ENCODE results near the gene ZSCAN10. TPM values are rescaled to one million over a fixed set of nuclear protein-coding genes. Genes with fewer than 3 reads are reported as not detected.

The ZSCAN10 gene
- polyA plus RNA-seq, 1 donor: 0.66 TPM

DNA sequence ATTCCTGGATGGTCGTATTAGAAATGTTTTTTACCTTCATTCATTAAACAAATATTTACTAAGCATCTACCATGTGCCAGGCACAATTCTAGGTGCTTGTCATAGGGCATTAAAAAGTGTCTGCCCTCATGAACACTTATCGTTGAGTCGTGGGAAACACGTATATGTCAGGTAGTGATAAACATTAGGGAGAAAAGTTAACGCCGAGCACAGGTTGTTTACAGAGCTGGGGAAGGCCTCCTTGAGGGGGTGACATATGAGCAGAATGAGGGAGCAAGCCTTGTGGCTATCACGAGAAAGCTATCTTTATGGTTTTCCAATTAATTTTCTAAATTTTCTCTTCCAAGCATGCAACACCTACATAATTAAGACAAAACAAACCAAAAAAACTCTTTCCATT lies 34.8 kb upstream of the ZSCAN10 start:
- Histone ChIP-seq H3K9me3 (ENCODE audit: control insufficient read depth, low read depth, low read length) (no peaks in the 10 kb centered on the region), H3K27me3 (ENCODE audit: control insufficient read depth, insufficient read depth, low read length) (no peaks in the 10 kb centered on the region), H3K4me1 (ENCODE audit: control insufficient read depth, insufficient read depth, low read length) (peaks cover 17% of the 10 kb centered on the region), H3K36me3 (ENCODE audit: control insufficient read depth, insufficient read depth, low read length) (peaks cover 13% of the 10 kb centered on the region), H3K4me3 (ENCODE audit: low read length) (peak overlapping the region; percentile 81), H3K27ac (ENCODE audit: low read length) (peak overlapping the region; percentile 92)
- DNase-seq: peak in 1 of 2 donors; percentile 38
- WGBS (ENCODE audit: insufficient coverage, low lambda C conversion rate): no CpG with 5 or more reads among the region's 7 CpGs

DNA sequence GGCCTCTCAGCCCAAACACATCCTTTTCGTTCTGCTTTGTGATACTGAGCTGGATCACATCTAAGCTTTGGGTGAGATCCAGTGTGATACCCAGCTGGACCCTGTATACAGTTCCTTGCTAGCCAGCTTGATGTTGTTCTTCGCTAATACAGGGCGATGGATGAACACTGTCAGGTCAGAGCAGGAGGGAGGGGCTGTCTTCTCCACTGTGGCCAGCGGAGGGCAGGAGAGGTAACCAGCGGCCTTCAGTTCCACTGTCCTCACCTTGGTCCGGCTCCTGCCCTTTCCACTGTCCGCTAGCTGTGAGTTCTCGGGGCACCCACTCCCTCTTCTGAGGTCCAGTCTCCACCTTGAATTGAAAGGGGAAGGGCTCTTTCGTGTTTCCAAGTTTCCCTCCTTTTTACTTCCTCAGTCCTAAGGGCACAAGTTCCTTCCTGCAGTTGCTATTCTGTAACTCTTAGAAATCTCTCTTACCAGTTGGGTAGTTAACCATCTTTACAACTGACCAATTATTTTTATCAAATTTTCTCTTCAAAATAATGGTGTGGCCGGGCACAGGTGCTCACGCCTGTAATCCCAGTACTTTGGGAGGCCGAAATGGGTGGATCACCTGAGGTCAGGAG lies 32.8 kb upstream of the ZSCAN10 start:
- 83% methylated on average over 1 of the region's 12 CpGs for WGBS (ENCODE audit: insufficient coverage, low lambda C conversion rate)
- peak in 1 of 2 donors; percentile 52 for DNase-seq
- H3K4me1 ChIP-seq (ENCODE audit: control insufficient read depth, insufficient read depth, low read length): peaks cover 17% of the 10 kb centered on the region
- no peaks in the 10 kb centered on the region for H3K27me3 ChIP-seq (ENCODE audit: control insufficient read depth, insufficient read depth, low read length)
- H3K4me3 ChIP-seq (ENCODE audit: low read length): no peak overlapping the region
- H3K36me3 ChIP-seq (ENCODE audit: control insufficient read depth, insufficient read depth, low read length): peaks cover 9% of the 10 kb centered on the region
- peak overlapping the region; percentile 27 for H3K27ac ChIP-seq (ENCODE audit: low read length)
- no peaks in the 10 kb centered on the region for H3K9me3 ChIP-seq (ENCODE audit: control insufficient read depth, low read depth, low read length)

DNA sequence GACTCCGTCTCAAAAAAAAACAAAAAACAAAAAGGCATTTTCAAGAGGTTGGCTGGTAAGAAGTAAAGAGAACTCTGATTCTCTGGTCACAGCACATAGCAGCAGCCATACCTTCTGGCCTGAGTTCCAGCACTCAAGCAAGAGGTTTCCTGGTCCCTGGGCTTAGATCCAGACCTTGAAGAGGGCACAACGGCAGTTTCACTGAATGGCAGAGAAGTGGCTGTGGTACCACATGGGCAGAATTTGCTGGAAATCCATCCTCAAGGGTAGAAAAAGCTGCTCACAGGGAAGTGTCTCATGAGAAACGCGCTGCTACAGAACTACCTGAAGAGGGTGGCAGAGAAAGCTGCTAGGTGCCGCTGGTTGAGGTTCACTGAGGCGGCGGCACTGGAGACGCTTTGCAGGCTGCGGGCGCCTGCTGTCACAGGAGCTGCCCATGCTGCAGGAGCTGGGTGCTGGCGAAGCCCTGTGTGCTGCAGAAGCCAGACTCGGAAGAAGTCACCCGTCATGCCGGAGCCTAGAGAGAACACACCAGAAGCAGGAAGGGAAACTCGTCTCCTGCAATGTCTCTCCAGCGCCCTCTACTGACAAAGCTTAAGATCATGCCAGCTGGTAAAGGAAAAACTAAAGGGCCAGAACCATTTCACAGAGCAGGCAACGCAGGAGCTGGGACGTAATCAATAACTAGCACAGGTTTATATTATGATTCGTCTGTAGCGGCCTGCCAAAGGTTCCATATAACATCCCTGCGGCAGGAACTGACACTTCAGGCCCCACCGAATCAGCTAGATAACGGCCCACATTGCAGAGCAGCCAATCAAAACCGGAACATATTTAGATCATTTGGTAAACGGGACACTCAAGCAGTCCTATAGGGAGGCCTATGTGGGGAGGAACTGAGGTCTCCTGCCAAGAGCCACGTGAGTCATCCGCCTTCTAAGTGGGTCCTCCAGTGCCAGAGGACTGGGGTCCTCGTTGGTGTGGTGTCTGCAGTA lies 30.3 kb upstream of the ZSCAN10 start:
- Histone ChIP-seq H3K4me3 (ENCODE audit: low read length) (peak overlapping the region; percentile 23), H3K27ac (ENCODE audit: low read length) (peak overlapping the region; percentile 38), H3K9me3 (ENCODE audit: control insufficient read depth, low read depth, low read length) (no peaks in the 10 kb centered on the region), H3K27me3 (ENCODE audit: control insufficient read depth, insufficient read depth, low read length) (no peaks in the 10 kb centered on the region), H3K4me1 (ENCODE audit: control insufficient read depth, insufficient read depth, low read length) (peaks cover 12% of the 10 kb centered on the region), H3K36me3 (ENCODE audit: control insufficient read depth, insufficient read depth, low read length) (peaks cover 9% of the 10 kb centered on the region)
- peak; percentile 80 to 85 for DNase-seq
- 8% methylated on average over 2 of the region's 28 CpGs for WGBS (ENCODE audit: insufficient coverage, low lambda C conversion rate)

DNA sequence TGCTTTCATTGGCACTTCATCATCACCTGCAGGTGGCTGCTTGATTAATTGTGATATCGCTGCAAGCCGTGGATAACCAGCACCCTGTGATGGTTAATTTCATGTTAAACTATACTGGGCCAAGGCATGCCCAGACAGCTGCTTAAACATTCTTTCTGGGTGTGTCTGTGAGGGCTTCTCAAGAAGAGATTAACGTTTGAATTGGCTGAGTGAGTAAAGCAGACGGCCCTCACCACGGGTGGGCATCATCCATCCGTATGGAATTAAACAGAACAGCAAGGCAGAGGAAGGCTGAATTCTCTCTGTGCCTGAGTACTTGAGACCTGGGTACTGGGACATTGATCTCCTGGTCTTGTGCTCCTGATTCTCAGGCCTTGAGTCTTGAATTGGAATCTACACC lies 28.7 kb upstream of the ZSCAN10 start:
- no peaks in the 10 kb centered on the region for H3K9me3 ChIP-seq (ENCODE audit: control insufficient read depth, low read depth, low read length)
- H3K27me3 ChIP-seq (ENCODE audit: control insufficient read depth, insufficient read depth, low read length): no peaks in the 10 kb centered on the region
- no peak overlapping the region for H3K27ac ChIP-seq (ENCODE audit: low read length)
- peaks cover 9% of the 10 kb centered on the region for H3K36me3 ChIP-seq (ENCODE audit: control insufficient read depth, insufficient read depth, low read length)
- no CpG with 5 or more reads among the region's 6 CpGs for WGBS (ENCODE audit: insufficient coverage, low lambda C conversion rate)
- no peak for DNase-seq
- peaks cover 12% of the 10 kb centered on the region for H3K4me1 ChIP-seq (ENCODE audit: control insufficient read depth, insufficient read depth, low read length)
- H3K4me3 ChIP-seq (ENCODE audit: low read length): no peak overlapping the region

DNA sequence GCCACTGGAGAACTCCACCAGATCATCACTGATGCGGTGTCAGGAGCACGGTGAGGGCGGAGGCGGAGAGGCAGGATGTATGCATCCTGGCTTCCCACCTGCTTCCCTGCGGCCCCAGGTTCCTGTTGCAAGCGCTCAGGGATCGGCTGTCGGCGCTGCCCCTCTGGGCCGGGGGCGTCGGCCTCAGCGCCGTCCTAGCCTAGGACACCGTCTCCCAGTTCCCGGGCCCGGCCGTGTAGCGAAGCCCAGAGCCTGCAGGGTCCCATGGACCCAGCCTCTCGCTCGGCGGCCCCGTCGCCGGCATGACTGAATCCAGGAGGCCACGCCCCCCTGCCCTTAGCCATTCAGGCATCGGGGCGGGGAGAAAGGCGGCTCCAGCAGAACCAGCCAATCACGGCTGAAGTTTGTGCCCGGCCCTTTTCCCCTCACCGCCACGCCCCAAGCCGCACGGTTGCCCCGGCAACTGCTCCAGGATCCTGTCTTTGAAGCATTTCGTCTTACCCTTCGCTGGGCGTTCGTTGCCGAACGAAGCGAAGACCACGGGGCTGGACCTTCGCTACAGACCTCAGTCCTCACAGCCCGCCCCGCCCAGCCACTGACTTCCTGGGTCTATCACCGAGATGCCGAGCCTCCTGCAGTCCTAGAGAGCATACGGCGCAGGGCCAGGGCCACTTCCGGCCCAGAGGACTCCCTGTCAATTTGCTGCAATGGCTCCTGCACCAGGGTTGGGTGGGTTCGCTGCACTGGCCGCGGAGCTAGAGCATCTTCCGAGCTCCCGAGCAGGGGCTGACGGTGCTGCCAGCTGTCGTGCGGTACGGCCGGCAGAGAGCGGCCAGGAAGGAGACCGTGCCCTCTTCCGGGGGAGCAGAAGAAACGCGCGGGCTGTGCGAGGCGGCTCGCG lies 25.1 kb upstream of the ZSCAN10 start:
- H3K27me3 ChIP-seq (ENCODE audit: control insufficient read depth, insufficient read depth, low read length): no peaks in the 10 kb centered on the region
- peaks cover 24% of the 10 kb centered on the region for H3K36me3 ChIP-seq (ENCODE audit: control insufficient read depth, insufficient read depth, low read length)
- H3K27ac ChIP-seq (ENCODE audit: low read length): peak overlapping the region; percentile 67
- no CpG with 5 or more reads among the region's 72 CpGs for WGBS (ENCODE audit: insufficient coverage, low lambda C conversion rate)
- H3K9me3 ChIP-seq (ENCODE audit: control insufficient read depth, low read depth, low read length): no peaks in the 10 kb centered on the region
- peaks cover 8% of the 10 kb centered on the region for H3K4me1 ChIP-seq (ENCODE audit: control insufficient read depth, insufficient read depth, low read length)
- peak; percentile 95 to 96 for DNase-seq
- H3K4me3 ChIP-seq (ENCODE audit: low read length): peak overlapping the region; percentile 80

DNA sequence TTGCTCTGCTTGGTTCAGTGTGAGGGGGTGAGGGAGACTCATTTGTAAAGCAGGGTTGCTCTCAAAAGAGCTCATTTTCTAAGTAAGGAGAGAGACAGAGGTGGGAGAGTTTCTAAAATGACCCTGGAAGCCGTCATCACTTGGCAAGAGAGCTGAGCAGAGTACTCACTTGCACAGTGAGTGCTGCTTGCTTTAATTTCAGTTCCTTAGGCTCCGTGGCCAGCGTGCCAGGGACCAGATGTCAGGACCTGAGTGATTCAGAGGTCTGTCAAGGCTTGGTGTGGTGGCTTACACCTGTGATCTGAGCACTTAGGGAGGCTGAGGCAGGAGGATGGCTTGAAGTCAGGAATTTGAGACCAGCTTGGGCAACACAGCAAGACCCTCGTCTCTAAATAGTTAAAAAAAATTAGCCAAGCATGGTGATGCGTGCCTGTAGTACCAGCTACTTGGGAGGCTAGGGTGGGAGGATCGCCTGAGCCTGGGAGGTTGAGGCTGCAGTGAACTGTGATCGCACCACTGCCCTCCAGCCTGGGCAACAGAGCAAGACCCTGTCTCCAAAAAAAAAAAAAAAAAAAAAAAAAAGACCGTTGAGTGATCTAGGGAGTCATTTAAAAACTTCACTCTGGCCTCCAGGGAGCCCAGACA lies 24.0 kb upstream of the ZSCAN10 start:
- H3K4me3 ChIP-seq (ENCODE audit: low read length): no peak overlapping the region
- WGBS (ENCODE audit: insufficient coverage, low lambda C conversion rate): 60% methylated on average over 2 of the region's 8 CpGs
- DNase-seq: no peak

DNA sequence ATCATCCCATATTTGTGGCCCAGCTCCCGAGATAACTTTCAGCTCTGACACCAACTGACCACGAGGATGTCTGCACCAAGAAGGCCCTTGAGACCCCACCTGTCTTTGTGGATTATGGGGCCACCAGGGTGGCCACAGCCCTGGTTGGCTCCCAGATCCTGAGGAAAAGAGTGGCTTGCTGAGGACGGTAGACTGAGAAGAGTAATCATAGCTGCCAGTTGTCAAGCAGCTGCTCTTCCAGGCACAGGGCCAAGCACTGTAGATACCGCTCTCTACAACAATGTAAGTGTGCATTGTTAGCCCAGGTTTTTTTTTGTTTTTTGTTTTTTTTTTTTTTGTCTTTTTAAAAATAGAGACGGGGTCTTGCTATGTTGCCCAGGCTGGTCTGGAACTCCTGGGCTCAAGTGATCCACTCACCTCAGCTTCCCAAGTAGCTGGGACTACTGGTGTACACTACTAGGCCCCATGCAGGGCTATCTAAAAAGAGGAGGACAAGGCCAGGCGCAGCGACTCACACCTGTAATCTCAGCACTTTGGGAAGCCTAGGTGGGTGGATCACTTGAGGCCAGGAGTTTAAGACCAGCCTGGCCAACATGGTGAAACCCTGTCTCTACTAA lies 22.9 kb upstream of the ZSCAN10 start:
- DNase-seq: no peak
- 86% methylated on average over 1 of the region's 7 CpGs for WGBS (ENCODE audit: insufficient coverage, low lambda C conversion rate)
- Histone ChIP-seq H3K9me3 (ENCODE audit: control insufficient read depth, low read depth, low read length) (no peaks in the 10 kb centered on the region), H3K4me1 (ENCODE audit: control insufficient read depth, insufficient read depth, low read length) (peaks cover 6% of the 10 kb centered on the region), H3K36me3 (ENCODE audit: control insufficient read depth, insufficient read depth, low read length) (peaks cover 35% of the 10 kb centered on the region), H3K4me3 (ENCODE audit: low read length) (no peak overlapping the region), H3K27me3 (ENCODE audit: control insufficient read depth, insufficient read depth, low read length) (no peaks in the 10 kb centered on the region), H3K27ac (ENCODE audit: low read length) (no peak overlapping the region)

More for the DNA sequence above, 24.0 kb upstream of the ZSCAN10 start:
- Histone ChIP-seq H3K36me3 (ENCODE audit: control insufficient read depth, insufficient read depth, low read length) (peaks cover 33% of the 10 kb centered on the region), H3K4me1 (ENCODE audit: control insufficient read depth, insufficient read depth, low read length) (peaks cover 6% of the 10 kb centered on the region), H3K27ac (ENCODE audit: low read length) (no peak overlapping the region), H3K27me3 (ENCODE audit: control insufficient read depth, insufficient read depth, low read length) (no peaks in the 10 kb centered on the region), H3K9me3 (ENCODE audit: control insufficient read depth, low read depth, low read length) (no peaks in the 10 kb centered on the region)

DNA sequence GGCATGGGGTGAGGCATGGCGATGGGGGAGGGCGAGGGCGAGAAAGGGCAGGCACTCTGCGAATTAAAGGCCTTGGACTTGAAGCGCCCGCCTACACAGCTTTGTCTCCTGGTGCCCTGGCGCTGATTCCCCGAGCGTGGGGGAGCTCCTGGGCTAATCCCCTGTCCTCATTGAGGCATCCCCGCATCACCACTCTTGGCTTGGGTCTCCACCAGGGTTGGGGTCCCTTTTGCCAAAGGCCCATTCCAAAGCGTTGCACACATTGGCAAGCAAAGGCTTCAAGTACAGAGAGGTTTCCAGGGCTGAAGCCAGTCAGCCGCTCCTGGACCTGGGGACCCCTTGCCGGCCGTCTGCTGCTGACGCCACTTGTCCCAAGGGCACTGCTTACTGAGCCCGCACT lies 21.3 kb upstream of the ZSCAN10 start:
- Histone ChIP-seq H3K9me3 (ENCODE audit: control insufficient read depth, low read depth, low read length) (no peaks in the 10 kb centered on the region), H3K36me3 (ENCODE audit: control insufficient read depth, insufficient read depth, low read length) (peaks cover 48% of the 10 kb centered on the region), H3K4me3 (ENCODE audit: low read length) (no peak overlapping the region), H3K27me3 (ENCODE audit: control insufficient read depth, insufficient read depth, low read length) (no peaks in the 10 kb centered on the region), H3K27ac (ENCODE audit: low read length) (no peak overlapping the region), H3K4me1 (ENCODE audit: control insufficient read depth, insufficient read depth, low read length) (peaks cover 6% of the 10 kb centered on the region)
- no peak for DNase-seq
- no CpG with 5 or more reads among the region's 16 CpGs for WGBS (ENCODE audit: insufficient coverage, low lambda C conversion rate)

DNA sequence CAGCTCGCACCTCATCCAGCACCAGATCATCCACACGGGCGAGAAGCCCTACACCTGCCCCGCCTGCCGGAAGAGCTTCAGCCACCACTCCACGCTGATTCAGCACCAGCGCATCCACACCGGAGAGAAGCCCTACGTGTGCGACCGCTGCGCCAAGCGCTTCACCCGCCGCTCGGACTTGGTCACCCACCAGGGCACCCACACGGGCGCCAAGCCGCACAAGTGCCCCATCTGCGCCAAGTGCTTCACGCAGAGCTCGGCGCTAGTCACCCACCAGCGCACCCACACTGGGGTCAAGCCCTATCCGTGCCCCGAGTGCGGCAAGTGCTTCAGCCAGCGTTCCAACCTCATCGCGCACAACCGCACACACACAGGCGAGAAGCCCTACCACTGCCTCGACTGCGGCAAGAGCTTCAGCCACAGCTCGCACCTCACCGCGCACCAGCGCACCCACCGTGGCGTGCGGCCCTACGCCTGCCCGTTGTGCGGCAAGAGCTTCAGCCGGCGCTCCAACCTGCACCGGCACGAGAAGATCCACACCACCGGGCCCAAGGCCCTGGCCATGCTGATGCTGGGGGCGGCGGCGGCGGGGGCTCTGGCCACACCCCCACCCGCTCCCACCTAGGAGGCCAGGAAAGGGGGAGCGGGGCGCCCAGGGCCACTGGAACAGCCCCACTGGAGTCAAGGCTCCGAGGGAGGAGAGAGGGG lies 20.8 kb upstream of the ZSCAN10 start:
- no peak overlapping the region for H3K27ac ChIP-seq (ENCODE audit: low read length)
- no CpG with 5 or more reads among the region's 57 CpGs for WGBS (ENCODE audit: insufficient coverage, low lambda C conversion rate)
- H3K4me1 ChIP-seq (ENCODE audit: control insufficient read depth, insufficient read depth, low read length): peaks cover 6% of the 10 kb centered on the region
- H3K4me3 ChIP-seq (ENCODE audit: low read length): no peak overlapping the region
- no peak for DNase-seq
- H3K27me3 ChIP-seq (ENCODE audit: control insufficient read depth, insufficient read depth, low read length): no peaks in the 10 kb centered on the region
- H3K9me3 ChIP-seq (ENCODE audit: control insufficient read depth, low read depth, low read length): no peaks in the 10 kb centered on the region
- peaks cover 53% of the 10 kb centered on the region for H3K36me3 ChIP-seq (ENCODE audit: control insufficient read depth, insufficient read depth, low read length)
